GM12875 (cell line): ENCODE data around the gene MYCL.

ENCODE experiments used
- H3K4me3 ChIP-seq: one replicate; pipeline ENCODE4 v1.5.1; 2011; ENCODE audit warnings: low read depth, low read length, control low read depth
- CTCF ChIP-seq: IDR thresholded peaks from 2 replicates; pipeline ENCODE4 v1.5.1; 2011; ENCODE audit warnings: low read depth, mild to moderate bottlenecking, control low read depth, inconsistent platforms, low read length, moderate library complexity, borderline replicate concordance; ENCODE audit not compliant: insufficient read depth

Gene MYCL

GRCh38 chr1:39858315-39858714 lies 43.4 kb downstream of the MYCL start:
- TF ChIP-seq CTCF: no peak
- H3K4me3 ChIP-seq: no peak overlapping the region

GRCh38 chr1:39857126-39857878 lies 44.4 kb downstream of the MYCL start:
- no peak for TF ChIP-seq CTCF
- no peak overlapping the region for H3K4me3 ChIP-seq

- no peak for TF ChIP-seq CTCF
Measured at GRCh38 chr1:39854738-39855137, 47.0 kb downstream of the MYCL start.

GRCh38 chr1:39854314-39854713 lies 47.4 kb downstream of the MYCL start:
- H3K4me3 ChIP-seq: no peak overlapping the region
- no peak for TF ChIP-seq CTCF

More at GRCh38 chr1:39854738-39855137, 47.0 kb downstream of the MYCL start:
- no peak overlapping the region for H3K4me3 ChIP-seq

- TF ChIP-seq CTCF: no peak
- no peak overlapping the region for H3K4me3 ChIP-seq
Measured at GRCh38 chr1:39852876-39853275, 48.8 kb downstream of the MYCL start.

- H3K4me3 ChIP-seq: no peak overlapping the region
- no peak for TF ChIP-seq CTCF
Measured at GRCh38 chr1:39852214-39852791, 49.4 kb downstream of the MYCL start.
